Mucosa of stomach (tissue), 1 donor: ENCODE measurements around the gene GIMAP5.

Experiments
- H3K27me3 ChIP-seq: one replicate; pipeline ENCODE4 v1.7.0; 2013; ENCODE audit warnings: mild to moderate bottlenecking, low read length; ENCODE audit not compliant: control insufficient read depth, insufficient read depth
- H3K36me3 ChIP-seq: one replicate; pipeline ENCODE4 v1.7.0; 2013; ENCODE audit warnings: low read length; ENCODE audit not compliant: control insufficient read depth, insufficient read depth
- H3K4me1 ChIP-seq: one replicate; pipeline ENCODE4 v1.7.0; 2013; ENCODE audit warnings: mild to moderate bottlenecking, low read length; ENCODE audit not compliant: control insufficient read depth, insufficient read depth
- H3K4me3 ChIP-seq: one replicate; pipeline ENCODE4 v1.7.0; 2013; ENCODE audit warnings: low read length
- H3K9ac ChIP-seq: one replicate; pipeline ENCODE4 v1.7.0; 2013; ENCODE audit warnings: mild to moderate bottlenecking, low read length, moderate library complexity
- H3K9me3 ChIP-seq: one replicate; pipeline ENCODE4 v1.7.0; 2013; ENCODE audit warnings: mild to moderate bottlenecking, low read length, moderate library complexity; ENCODE audit not compliant: control insufficient read depth
- donor health status: Pancreatic carcinoma.

Gene GIMAP5

DNA sequence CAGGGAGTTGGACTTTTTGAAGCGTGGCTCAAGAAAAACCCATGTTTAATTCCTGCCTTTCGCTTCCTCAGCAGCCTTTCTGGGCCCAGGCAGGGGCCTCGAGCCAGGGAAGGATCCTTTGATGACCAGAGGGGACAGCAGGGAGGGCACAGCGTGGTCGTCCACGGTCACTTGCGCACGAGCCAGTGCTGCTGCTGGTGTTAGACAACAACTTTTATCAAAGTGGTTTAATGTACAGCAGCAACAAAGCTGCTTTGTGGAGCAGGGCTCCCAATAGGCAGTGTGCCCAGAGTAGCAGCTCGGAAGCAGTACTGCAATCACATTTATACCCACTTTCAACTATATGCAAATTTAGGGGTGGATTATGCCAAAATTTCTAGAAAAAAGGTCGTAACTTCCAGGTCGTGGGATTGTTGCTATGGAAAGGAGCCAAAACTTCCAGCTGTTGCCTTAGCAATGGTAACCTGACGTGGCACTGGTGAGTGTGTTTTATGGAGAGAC, 14.7 kb upstream of the GIMAP5 start:
- no peaks in the 10 kb centered on the region for H3K9me3 ChIP-seq
- no peaks in the 10 kb centered on the region for H3K4me1 ChIP-seq
- peaks cover 3% of the 10 kb centered on the region for H3K27me3 ChIP-seq
- no peaks in the 10 kb centered on the region for H3K36me3 ChIP-seq
- no peak overlapping the region for H3K4me3 ChIP-seq
- H3K9ac ChIP-seq = no peak overlapping the region

DNA sequence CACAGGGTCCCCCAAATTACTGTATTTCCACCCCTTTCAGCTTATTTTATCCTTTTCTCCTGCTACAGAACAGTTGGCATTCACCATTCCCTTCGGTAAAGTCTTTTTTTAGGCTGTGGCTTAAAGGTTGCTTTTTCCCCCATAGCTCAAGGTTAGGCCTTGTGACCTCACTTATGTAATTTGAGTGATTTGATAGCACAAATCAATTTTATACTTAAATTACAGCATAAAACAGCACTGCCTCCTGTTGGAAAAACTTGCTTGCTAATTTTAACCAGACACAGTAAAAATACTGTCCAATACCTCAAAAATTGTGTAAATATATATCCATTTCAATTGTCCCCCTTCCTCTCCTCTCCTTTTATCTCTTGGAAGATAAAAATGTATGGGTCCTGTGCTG, 13.8 kb upstream of the GIMAP5 start:
- Histone ChIP-seq H3K4me1 (no peaks in the 10 kb centered on the region), H3K4me3 (no peak overlapping the region), H3K27me3 (peaks cover 2% of the 10 kb centered on the region), H3K9me3 (no peaks in the 10 kb centered on the region), H3K36me3 (no peaks in the 10 kb centered on the region), H3K9ac (no peak overlapping the region)

GRCh38 chr7:150727381-150727780, 9.8 kb upstream of the GIMAP5 start:
- no peaks in the 10 kb centered on the region for H3K9me3 ChIP-seq
- H3K9ac ChIP-seq = no peak overlapping the region
- no peak overlapping the region for H3K4me3 ChIP-seq
- no peaks in the 10 kb centered on the region for H3K4me1 ChIP-seq
- no peaks in the 10 kb centered on the region for H3K36me3 ChIP-seq
- H3K27me3 ChIP-seq = no peaks in the 10 kb centered on the region

DNA sequence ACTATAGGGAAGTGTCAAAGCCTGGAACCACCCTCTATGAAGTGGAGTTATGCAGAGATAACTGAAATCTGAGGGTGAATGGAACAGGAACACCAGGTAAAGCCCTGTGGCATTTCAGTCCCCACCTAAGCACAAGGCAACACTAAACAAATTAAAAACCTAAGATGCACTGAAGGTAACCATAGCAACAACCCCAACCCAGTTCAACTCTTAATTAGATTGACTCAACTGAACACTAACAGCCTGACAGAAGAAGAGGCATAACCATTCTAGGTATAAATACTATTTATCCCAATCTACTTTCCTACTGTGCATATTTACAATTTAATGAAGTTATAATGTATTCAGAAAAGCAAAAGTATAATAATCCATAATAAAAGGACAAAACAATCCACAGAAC, 9.2 kb upstream of the GIMAP5 start:
- no peaks in the 10 kb centered on the region for H3K4me1 ChIP-seq
- H3K36me3 ChIP-seq = no peaks in the 10 kb centered on the region
- H3K27me3 ChIP-seq = no peaks in the 10 kb centered on the region
- H3K9ac ChIP-seq = no peak overlapping the region
- no peak overlapping the region for H3K4me3 ChIP-seq
- H3K9me3 ChIP-seq = no peaks in the 10 kb centered on the region

- Histone ChIP-seq H3K27me3 (no peaks in the 10 kb centered on the region), H3K9me3 (no peaks in the 10 kb centered on the region), H3K4me1 (no peaks in the 10 kb centered on the region), H3K9ac (no peak overlapping the region), H3K4me3 (no peak overlapping the region), H3K36me3 (no peaks in the 10 kb centered on the region)
Measured at GRCh38 chr7:150728609-150729008, 8.6 kb upstream of the GIMAP5 start.

GRCh38 chr7:150731916-150732315, 5.3 kb upstream of the GIMAP5 start:
- Histone ChIP-seq H3K27me3 (no peaks in the 10 kb centered on the region), H3K36me3 (no peaks in the 10 kb centered on the region), H3K4me3 (no peak overlapping the region), H3K4me1 (no peaks in the 10 kb centered on the region), H3K9ac (no peak overlapping the region), H3K9me3 (no peaks in the 10 kb centered on the region)

- Histone ChIP-seq H3K4me1 (no peaks in the 10 kb centered on the region), H3K9ac (no peak overlapping the region), H3K27me3 (peaks cover 4% of the 10 kb centered on the region), H3K4me3 (no peak overlapping the region), H3K36me3 (no peaks in the 10 kb centered on the region), H3K9me3 (no peaks in the 10 kb centered on the region)
Measured at GRCh38 chr7:150732786-150733481, 4.3 kb upstream of the GIMAP5 start.

- Histone ChIP-seq H3K27me3 (peaks cover 4% of the 10 kb centered on the region), H3K9ac (no peak overlapping the region)
Measured at GRCh38 chr7:150733482-150734095, 3.6 kb upstream of the GIMAP5 start.

GRCh38 chr7:150734254-150734653, 3.0 kb upstream of the GIMAP5 start:
- H3K4me1 ChIP-seq = no peaks in the 10 kb centered on the region
- H3K4me3 ChIP-seq = no peak overlapping the region
- H3K9ac ChIP-seq = no peak overlapping the region
- no peaks in the 10 kb centered on the region for H3K36me3 ChIP-seq
- H3K27me3 ChIP-seq = peaks cover 4% of the 10 kb centered on the region
- no peaks in the 10 kb centered on the region for H3K9me3 ChIP-seq

More at GRCh38 chr7:150733482-150734095, 3.6 kb upstream of the GIMAP5 start:
- H3K4me1 ChIP-seq = no peaks in the 10 kb centered on the region
- H3K4me3 ChIP-seq = no peak overlapping the region
- H3K36me3 ChIP-seq = no peaks in the 10 kb centered on the region
- no peaks in the 10 kb centered on the region for H3K9me3 ChIP-seq

GRCh38 chr7:150735596-150736358, 1.4 kb upstream of the GIMAP5 start:
- Histone ChIP-seq H3K36me3 (no peaks in the 10 kb centered on the region), H3K4me1 (no peaks in the 10 kb centered on the region), H3K9me3 (no peaks in the 10 kb centered on the region), H3K4me3 (no peak overlapping the region), H3K9ac (no peak overlapping the region), H3K27me3 (peaks cover 4% of the 10 kb centered on the region)

GRCh38 chr7:150736864-150737263, 354 bp upstream of the GIMAP5 start:
- Histone ChIP-seq H3K9ac (no peak overlapping the region), H3K27me3 (peaks cover 4% of the 10 kb centered on the region), H3K36me3 (no peaks in the 10 kb centered on the region), H3K4me3 (no peak overlapping the region), H3K4me1 (no peaks in the 10 kb centered on the region), H3K9me3 (no peaks in the 10 kb centered on the region)

- Histone ChIP-seq H3K36me3 (no peaks in the 10 kb centered on the region), H3K4me3 (no peak overlapping the region), H3K9me3 (no peaks in the 10 kb centered on the region), H3K4me1 (no peaks in the 10 kb centered on the region), H3K27me3 (peaks cover 4% of the 10 kb centered on the region), H3K9ac (peak overlapping the region; percentile 30)
Measured at GRCh38 chr7:150738092-150738491, 874 bp downstream of the GIMAP5 start.
